Measurements from ENCODE around the gene ZSCAN23.
"Not testable (repeated sequence)": the region's sequence is repeated elsewhere in the genome, so short reads cannot be mapped to it uniquely, and the experiment has no call there.

The ZSCAN23 gene

DNA sequence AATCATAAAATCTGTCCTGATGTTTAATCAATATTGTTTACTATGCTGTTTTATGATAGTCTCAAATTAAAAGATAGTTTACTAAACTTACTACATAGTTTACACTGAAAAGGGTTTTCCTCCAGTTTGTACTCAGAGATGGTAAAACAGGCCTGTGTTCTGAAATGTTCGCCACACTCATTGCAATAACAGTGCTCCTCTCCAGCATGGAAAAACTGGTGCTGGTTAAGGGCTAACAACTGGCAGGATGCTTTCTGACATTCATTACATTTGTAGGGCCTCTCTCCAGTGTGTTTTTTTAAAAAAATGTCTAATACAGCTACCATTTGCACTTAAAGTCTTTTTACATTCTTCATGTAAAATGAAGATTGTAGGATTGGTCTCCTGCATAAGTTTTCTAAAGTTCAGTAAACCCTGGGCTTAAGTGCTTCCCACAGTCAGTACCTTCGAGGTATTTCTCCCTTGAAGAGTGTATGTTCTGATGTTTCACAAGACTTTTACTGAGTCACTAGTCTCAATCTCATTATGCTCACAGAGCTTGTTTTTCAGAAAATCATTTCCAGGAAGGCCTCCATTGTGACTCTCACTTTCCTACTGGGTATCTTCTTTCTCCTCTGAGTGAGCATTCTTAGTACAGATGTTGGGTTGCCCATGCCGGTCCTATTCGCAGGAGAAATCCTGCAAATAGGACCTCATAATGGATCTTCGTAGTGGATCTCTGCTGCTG is 35.1 kb downstream of the ZSCAN23 start:
- TF ChIP-seq ZFX (IDR thresholded peaks at IDR 0.05; ENCODE audit: borderline replicate concordance): no peak
- TF ChIP-seq, protein P1, sequence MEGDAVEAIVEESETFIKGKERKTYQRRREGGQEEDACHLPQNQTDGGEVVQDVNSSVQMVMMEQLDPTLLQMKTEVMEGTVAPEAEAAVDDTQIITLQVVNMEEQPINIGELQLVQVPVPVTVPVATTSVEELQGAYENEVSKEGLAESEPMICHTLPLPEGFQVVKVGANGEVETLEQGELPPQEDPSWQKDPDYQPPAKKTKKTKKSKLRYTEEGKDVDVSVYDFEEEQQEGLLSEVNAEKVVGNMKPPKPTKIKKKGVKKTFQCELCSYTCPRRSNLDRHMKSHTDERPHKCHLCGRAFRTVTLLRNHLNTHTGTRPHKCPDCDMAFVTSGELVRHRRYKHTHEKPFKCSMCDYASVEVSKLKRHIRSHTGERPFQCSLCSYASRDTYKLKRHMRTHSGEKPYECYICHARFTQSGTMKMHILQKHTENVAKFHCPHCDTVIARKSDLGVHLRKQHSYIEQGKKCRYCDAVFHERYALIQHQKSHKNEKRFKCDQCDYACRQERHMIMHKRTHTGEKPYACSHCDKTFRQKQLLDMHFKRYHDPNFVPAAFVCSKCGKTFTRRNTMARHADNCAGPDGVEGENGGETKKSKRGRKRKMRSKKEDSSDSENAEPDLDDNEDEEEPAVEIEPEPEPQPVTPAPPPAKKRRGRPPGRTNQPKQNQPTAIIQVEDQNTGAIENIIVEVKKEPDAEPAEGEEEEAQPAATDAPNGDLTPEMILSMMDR (IDR thresholded peaks at IDR 0.05): no peak
- no peak overlapping the region for H3K27ac ChIP-seq

- TF ChIP-seq, protein P1 (IDR thresholded peaks at IDR 0.05): no peak
- no peak for TF ChIP-seq ZFX (IDR thresholded peaks at IDR 0.05; ENCODE audit: borderline replicate concordance)
- H3K27ac ChIP-seq: no peak overlapping the region
Observed at GRCh38 chr6:28407401-28407800, 35.9 kb downstream of the ZSCAN23 start.

DNA sequence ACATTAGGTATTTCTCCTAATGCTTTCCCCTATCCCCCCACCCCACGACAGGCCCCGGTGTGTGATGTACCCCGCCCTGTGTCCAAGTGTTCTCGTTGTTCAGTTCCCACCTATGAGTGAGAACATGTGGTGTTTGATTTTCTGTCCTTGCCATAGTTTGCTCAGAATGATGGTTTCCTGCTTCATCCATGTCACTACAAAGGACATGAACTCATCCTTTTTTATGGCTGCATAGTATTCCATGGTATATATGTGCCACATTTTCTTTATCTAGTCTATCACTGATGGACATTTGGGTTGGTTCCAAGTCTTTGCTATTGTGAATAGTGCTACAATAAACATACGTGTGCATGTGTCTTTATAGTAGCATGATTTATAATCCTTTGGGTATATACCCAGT is 39.4 kb downstream of the ZSCAN23 start:
- not testable (repeated sequence) for H3K27ac ChIP-seq

DNA sequence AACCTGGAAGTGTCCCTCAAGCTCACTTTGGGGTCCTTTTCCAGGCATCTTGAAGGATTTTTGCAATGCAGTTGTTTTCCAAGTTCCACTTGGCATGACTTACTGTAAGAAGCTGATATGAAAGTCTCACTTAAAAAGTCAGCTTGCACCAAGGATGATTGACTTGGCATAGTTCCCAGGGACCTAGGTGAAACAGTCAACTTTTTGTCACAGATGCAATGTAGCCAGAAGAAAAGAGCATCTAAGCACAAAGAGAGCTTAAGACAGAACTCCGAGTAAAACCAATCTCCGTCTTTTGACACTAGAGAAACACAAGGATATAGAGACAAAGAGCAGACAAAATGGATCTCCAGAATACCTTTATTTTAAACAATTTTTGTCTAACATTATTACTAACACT is 41.1 kb downstream of the ZSCAN23 start:
- no peak for TF ChIP-seq ZFX (IDR thresholded peaks at IDR 0.05; ENCODE audit: borderline replicate concordance)
- TF ChIP-seq, protein P1 (IDR thresholded peaks at IDR 0.05): no peak
- H3K27ac ChIP-seq: no peak overlapping the region

GRCh38 chr6:28401172-28401571 is 42.1 kb downstream of the ZSCAN23 start:
- H3K27ac ChIP-seq: no peak overlapping the region
- TF ChIP-seq ZFX (IDR thresholded peaks at IDR 0.05; ENCODE audit: borderline replicate concordance): no peak

- H3K27ac ChIP-seq: no peak overlapping the region
Observed at GRCh38 chr6:28400122-28400451, 43.2 kb downstream of the ZSCAN23 start.

GRCh38 chr6:28399350-28400121 is 43.8 kb downstream of the ZSCAN23 start, which contains the start of gene ZSCAN12:
Gene ZSCAN12 (minus strand): TSS chr6:28399747. CDS start chr6:28398405, 1,342 bp downstream.
- no peak within 1 kb of the TSS for H3K27ac ChIP-seq
- TF ChIP-seq, protein P1 (IDR thresholded peaks at IDR 0.05): no peak

More at GRCh38 chr6:28400122-28400451, 43.2 kb downstream of the ZSCAN23 start:
- no peak for TF ChIP-seq ZFX (IDR thresholded peaks at IDR 0.05; ENCODE audit: borderline replicate concordance)
- TF ChIP-seq, protein P1 (IDR thresholded peaks at IDR 0.05): no peak

DNA sequence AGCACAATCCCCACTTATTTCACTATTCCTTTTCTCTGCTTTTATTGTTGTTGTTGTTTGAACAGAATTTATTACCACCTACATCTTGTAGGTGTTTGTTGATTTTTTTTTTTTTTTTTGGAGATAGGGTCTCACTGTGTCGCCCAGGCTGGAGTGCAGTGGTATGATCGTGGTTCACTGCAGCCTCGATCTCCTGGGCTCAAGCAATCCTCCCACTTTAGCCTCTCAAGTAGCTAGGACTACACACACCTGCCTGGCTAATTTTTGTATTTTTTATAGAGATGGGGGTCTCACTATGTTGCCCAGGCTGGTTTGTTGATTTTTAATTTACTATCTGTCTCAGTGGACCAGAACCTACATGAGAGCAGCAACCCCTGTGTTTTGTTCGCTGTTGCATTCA is 47.4 kb downstream of the ZSCAN23 start:
- no peak overlapping the region for H3K27ac ChIP-seq
- no peak for TF ChIP-seq ZFX (IDR thresholded peaks at IDR 0.05; ENCODE audit: borderline replicate concordance)
- TF ChIP-seq, protein P1 (IDR thresholded peaks at IDR 0.05): no peak
